Spinal cord (tissue), 10 donors: ENCODE data around the gene PCED1A. TPM values are rescaled to one million over a fixed set of nuclear protein-coding genes. Genes with fewer than 3 reads are reported as not detected.

Experiments
- DNase-seq, 6 donors: peaks; one replicate each; pipeline versions ENCODE4 v3.0.0 to v3.0.0-alpha.2; 2013 to 2015; ENCODE audit warnings: low spot score in 6 of 6, low read depth in 4 of 6
- H3K27ac ChIP-seq: one replicate; pipeline ENCODE4 v1.5.1; 2013; ENCODE audit warnings: low read depth, low read length, control low read depth
- H3K27me3 ChIP-seq: one replicate; pipeline ENCODE4 v1.6.1; 2013; ENCODE audit warnings: low read length; ENCODE audit not compliant: control insufficient read depth, insufficient read depth
- H3K36me3 ChIP-seq: one replicate; pipeline ENCODE4 v1.6.1; 2013; ENCODE audit warnings: low read length; ENCODE audit not compliant: control insufficient read depth, insufficient read depth
- H3K4me1 ChIP-seq: one replicate; pipeline ENCODE4 v1.6.1; 2013; ENCODE audit warnings: low read length; ENCODE audit not compliant: control insufficient read depth, insufficient read depth
- H3K4me3 ChIP-seq: one replicate; pipeline ENCODE4 v1.5.1; 2013; ENCODE audit warnings: low read depth, low read length, control low read depth
- H3K9me3 ChIP-seq: one replicate; pipeline ENCODE4 v1.6.1; 2013; ENCODE audit warnings: low read length; ENCODE audit not compliant: control insufficient read depth, insufficient read depth
- WGBS: methylation state at CpG from one replicate; pipeline ENCODE4 v1.1.5; 2013; ENCODE audit warnings: missing lambda C conversion rate; ENCODE audit not compliant: insufficient coverage; 5-methylcytosine and 5-hydroxymethylcytosine counted together
- long read RNA-seq, 4 donors: transcript quantifications; one replicate each; lab custom pipeline, GENCODE V29; 2026
- polyA plus RNA-seq, 2 donors: library from polyadenylated mRNA; unstranded; fragments of 120-200 nt; gene quantifications; one replicate each; pipeline ENCODE4 v1.2.1, GENCODE V29; 2013; ENCODE audit not compliant: insufficient read length in 2 of 2
- total RNA-seq, 2 donors: library from RNA; depleted of rRNA in 1 of 2; stranded (reverse); fragments of 120-200 nt in 1 of 2; fragments of >200 nt in 1 of 2; gene quantifications; one replicate each; pipeline versions ENCODE4 v1.2.3 to v1.2.4, GENCODE V29; 2013 to 2014
- donor health status: healthy.

PCED1A gene, protein sequence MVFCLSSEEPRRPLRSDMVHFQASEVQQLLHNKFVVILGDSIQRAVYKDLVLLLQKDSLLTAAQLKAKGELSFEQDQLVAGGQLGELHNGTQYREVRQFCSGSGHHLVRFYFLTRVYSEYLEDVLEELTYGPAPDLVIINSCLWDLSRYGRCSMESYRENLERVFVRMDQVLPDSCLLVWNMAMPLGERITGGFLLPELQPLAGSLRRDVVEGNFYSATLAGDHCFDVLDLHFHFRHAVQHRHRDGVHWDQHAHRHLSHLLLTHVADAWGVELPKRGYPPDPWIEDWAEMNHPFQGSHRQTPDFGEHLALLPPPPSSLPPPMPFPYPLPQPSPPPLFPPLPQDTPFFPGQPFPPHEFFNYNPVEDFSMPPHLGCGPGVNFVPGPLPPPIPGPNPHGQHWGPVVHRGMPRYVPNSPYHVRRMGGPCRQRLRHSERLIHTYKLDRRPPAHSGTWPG
- 10 to 100 TPM; 15.7 to 46.7 TPM for total RNA-seq
- 10 to 100 TPM; 57.9 to 64.9 TPM for polyA plus RNA-seq
- long read RNA-seq, donor 1, transcript PCED1A-202 (8 exons, 2,016 nt): major isoform, 5 of 348 reads
- long read RNA-seq, donor 1, partial matches to known transcripts: 311 of 348 reads
- long read RNA-seq, donor 1, other reads (novel, unspliced or antisense): 31 of 348 reads
- long read RNA-seq, donor 2, partial matches to known transcripts: 105 of 105 reads
- long read RNA-seq, donor 2, other reads (novel, unspliced or antisense): 0 of 105 reads
- long read RNA-seq, donor 3, partial matches to known transcripts: 99 of 106 reads
- long read RNA-seq, donor 3, other reads (novel, unspliced or antisense): 7 of 106 reads
- long read RNA-seq, donor 4, transcript PCED1A-202 (8 exons, 2,016 nt): major isoform, 5 of 253 reads
- long read RNA-seq, donor 4, partial matches to known transcripts: 248 of 253 reads
- long read RNA-seq, donor 4, other reads (novel, unspliced or antisense): 0 of 253 reads

GRCh38 chr20:2840138-2840966 lies at the start of gene PCED1A, which contains the start of gene VPS16:
Gene PCED1A, minus strand, starts transcription at chr20:2840655. Its CDS starts 743 bp downstream, at chr20:2839912.
Gene VPS16, plus strand, starts transcription at chr20:2840745. Its CDS starts 30 bp downstream, at chr20:2840775.
- 3% methylated on average over 98 of the region's 98 CpGs for WGBS
- Histone ChIP-seq H3K27ac (peak within 1 kb of the TSS; percentile 76), H3K27me3 (no peaks in the 10 kb centered on the region), H3K9me3 (no peaks in the 10 kb centered on the region), H3K36me3 (peaks cover 22% of the 10 kb centered on the region), H3K4me3 (peak within 1 kb of the TSS; percentile 83), H3K4me1 (peaks cover 16% of the 10 kb centered on the region)
- peak; percentile 69 to 96 (median 78) for DNase-seq

- Histone ChIP-seq H3K4me3 (no peak overlapping the region), H3K9me3 (no peaks in the 10 kb centered on the region), H3K36me3 (no peaks in the 10 kb centered on the region), H3K27me3 (no peaks in the 10 kb centered on the region), H3K27ac (no peak overlapping the region), H3K4me1 (no peaks in the 10 kb centered on the region)
- 80% methylated on average over 1 of the region's 3 CpGs for WGBS
- DNase-seq: no peak
These were observed 49.3 kb upstream of the PCED1A start for GRCh38 chr20:2889797-2890196.

- no CpG with 5 or more reads among the region's 1 CpG for WGBS
- Histone ChIP-seq H3K36me3 (no peaks in the 10 kb centered on the region), H3K4me3 (no peak overlapping the region), H3K9me3 (no peaks in the 10 kb centered on the region), H3K27me3 (no peaks in the 10 kb centered on the region), H3K4me1 (no peaks in the 10 kb centered on the region), H3K27ac (no peak overlapping the region)
- no peak for DNase-seq
These were observed 48.8 kb upstream of the PCED1A start for GRCh38 chr20:2889209-2889608.

- 100% methylated on average over 3 of the region's 4 CpGs for WGBS
- H3K27me3 ChIP-seq: no peaks in the 10 kb centered on the region
- H3K27ac ChIP-seq: no peak overlapping the region
- H3K36me3 ChIP-seq: no peaks in the 10 kb centered on the region
- H3K9me3 ChIP-seq: no peaks in the 10 kb centered on the region
- no peaks in the 10 kb centered on the region for H3K4me1 ChIP-seq
- DNase-seq: no peak
- no peak overlapping the region for H3K4me3 ChIP-seq
These were observed 47.9 kb upstream of the PCED1A start for GRCh38 chr20:2888224-2888955.

DNA sequence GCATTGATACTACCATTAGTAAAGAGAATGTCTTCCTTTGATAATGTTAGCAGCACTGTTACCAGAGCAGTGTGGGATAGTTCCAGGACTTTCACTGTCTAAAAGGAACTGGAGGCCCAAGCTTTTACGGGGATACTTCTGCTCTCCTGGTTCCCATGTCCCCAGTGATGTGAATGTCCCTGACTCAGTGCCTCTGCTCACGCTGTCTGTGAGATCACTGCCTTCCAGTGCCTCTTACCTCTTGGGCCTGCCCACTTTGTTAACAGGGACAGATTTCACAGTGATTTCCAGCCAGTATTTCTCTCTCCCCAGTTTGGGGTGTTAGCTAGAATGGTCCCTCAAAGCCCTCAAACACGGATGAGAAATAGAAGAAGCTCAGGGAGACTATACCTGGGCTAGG lies 47.3 kb upstream of the PCED1A start:
- Histone ChIP-seq H3K4me1 (no peaks in the 10 kb centered on the region), H3K4me3 (no peak overlapping the region), H3K9me3 (no peaks in the 10 kb centered on the region), H3K27ac (no peak overlapping the region), H3K27me3 (no peaks in the 10 kb centered on the region), H3K36me3 (no peaks in the 10 kb centered on the region)
- DNase-seq: no peak
- 75% methylated on average over 2 of the region's 3 CpGs for WGBS

DNA sequence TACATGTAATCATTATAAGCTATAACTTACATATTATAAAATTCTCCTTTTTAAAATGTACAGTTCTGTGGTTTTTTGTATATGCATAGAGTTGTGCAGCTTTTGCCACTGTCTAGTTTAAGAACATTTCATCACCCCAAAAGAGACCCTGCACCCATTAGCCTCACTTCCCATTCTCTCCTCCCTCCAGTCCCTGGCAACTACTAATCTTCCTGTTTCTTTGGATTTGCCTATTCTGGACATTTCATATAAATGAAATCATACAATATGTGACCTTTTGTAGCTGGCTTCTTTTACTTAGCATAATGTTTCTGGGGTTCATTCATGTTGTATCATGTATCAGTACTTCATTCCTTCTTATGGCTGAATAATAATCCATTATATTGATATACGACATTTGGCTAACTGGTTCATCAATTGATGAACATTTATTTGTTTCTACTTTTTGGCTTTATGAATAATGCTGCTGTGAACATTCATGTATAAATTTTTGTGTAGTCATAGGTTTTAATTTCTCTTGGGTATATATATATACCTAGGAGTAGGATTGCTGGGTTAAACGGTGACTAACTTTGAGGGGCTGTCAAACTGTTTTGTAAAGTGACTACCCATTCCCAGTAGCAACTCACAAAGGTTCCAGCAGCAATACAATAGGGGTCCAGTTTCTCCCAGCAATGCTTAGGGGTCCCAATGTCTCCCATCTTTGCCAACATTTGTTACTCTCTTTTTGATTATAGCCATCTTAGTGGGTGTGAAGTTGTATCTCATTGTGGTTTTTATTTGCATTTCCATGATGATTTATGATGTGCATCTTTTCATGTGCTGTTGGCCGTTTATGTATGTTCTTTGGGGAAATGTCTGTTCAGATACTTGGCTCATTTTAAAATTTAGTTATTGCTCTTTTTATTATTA lies 43.5 kb upstream of the PCED1A start:
- Histone ChIP-seq H3K9me3 (no peaks in the 10 kb centered on the region), H3K36me3 (peaks cover 3% of the 10 kb centered on the region), H3K27ac (no peak overlapping the region), H3K4me3 (no peak overlapping the region), H3K27me3 (no peaks in the 10 kb centered on the region), H3K4me1 (peaks cover 4% of the 10 kb centered on the region)
- WGBS: no CpG with 5 or more reads among the region's 3 CpGs
- no peak for DNase-seq

GRCh38 chr20:2880650-2881049 lies 40.2 kb upstream of the PCED1A start:
- 57% methylated on average over 2 of the region's 7 CpGs for WGBS
- H3K4me1 ChIP-seq: peaks cover 6% of the 10 kb centered on the region
- H3K27ac ChIP-seq: no peak overlapping the region
- peaks cover 8% of the 10 kb centered on the region for H3K36me3 ChIP-seq
- no peaks in the 10 kb centered on the region for H3K27me3 ChIP-seq
- no peaks in the 10 kb centered on the region for H3K9me3 ChIP-seq
- no peak overlapping the region for H3K4me3 ChIP-seq
- DNase-seq: no peak

DNA sequence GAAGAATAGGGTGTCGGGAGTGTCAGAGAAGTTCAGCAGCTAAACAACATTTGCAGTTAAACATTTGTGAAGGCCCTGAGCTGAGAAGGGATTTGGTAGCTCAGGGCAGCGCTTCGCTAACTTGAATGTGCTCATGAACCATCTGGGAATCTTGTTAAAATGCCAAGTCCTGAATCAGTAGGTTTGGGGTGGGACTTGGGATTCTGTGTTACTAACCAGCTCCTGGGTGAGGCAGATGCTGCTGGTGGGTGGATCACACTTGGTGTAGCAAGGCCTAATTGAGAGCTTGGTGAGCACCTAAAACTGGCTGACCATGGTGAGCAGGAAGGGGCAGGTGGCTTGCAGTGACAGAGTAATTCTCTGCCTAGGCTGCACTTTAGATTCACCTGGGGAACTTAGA lies 38.7 kb upstream of the PCED1A start:
- 22% methylated on average over 3 of the region's 3 CpGs for WGBS

More for the DNA sequence above, 38.7 kb upstream of the PCED1A start:
- Histone ChIP-seq H3K36me3 (peaks cover 8% of the 10 kb centered on the region), H3K9me3 (no peaks in the 10 kb centered on the region), H3K4me3 (no peak overlapping the region), H3K27ac (no peak overlapping the region), H3K27me3 (no peaks in the 10 kb centered on the region), H3K4me1 (peaks cover 13% of the 10 kb centered on the region)
- DNase-seq: peak in 3 of 6 donors; percentile 32 to 90 (median 87)
